HG03439 (cell line): ENCODE data around the gene LPO.

ENCODE experiments used
- ATAC-seq: cut with Tn5 transposase; IDR thresholded peaks from one replicate; pipeline ENCODE4 v1.9.1; 2021; ENCODE audit warnings: mild to moderate bottlenecking, moderate library complexity; ENCODE audit not compliant: unreplicated experiment

The LPO gene

GRCh38 chr17:58253082-58253481 is 14.7 kb downstream of the LPO start:
- ATAC-seq: no peak

GRCh38 chr17:58254803-58255202 is 16.4 kb downstream of the LPO start:
- ATAC-seq: no peak

- ATAC-seq: no peak
Observed at GRCh38 chr17:58262149-58262548, 23.8 kb downstream of the LPO start.

GRCh38 chr17:58263773-58264172 is 25.4 kb downstream of the LPO start:
- no peak for ATAC-seq

GRCh38 chr17:58264407-58265103 is 26.2 kb downstream of the LPO start:
- no peak for ATAC-seq

- ATAC-seq: no peak
Observed at GRCh38 chr17:58265271-58265670, 26.9 kb downstream of the LPO start.

GRCh38 chr17:58265902-58266875 is 27.8 kb downstream of the LPO start:
- no peak for ATAC-seq

GRCh38 chr17:58267347-58268324 is 29.3 kb downstream of the LPO start:
- ATAC-seq: no peak

- ATAC-seq: no peak
Observed at GRCh38 chr17:58268326-58268725, 29.9 kb downstream of the LPO start.

GRCh38 chr17:58268774-58269556 is 30.6 kb downstream of the LPO start:
- ATAC-seq: no peak

GRCh38 chr17:58269557-58270291 is 31.3 kb downstream of the LPO start:
- ATAC-seq: no peak

- no peak for ATAC-seq
Observed at GRCh38 chr17:58270476-58271215, 32.3 kb downstream of the LPO start.

GRCh38 chr17:58271216-58271931 is 33.0 kb downstream of the LPO start:
- ATAC-seq: no peak

- no peak for ATAC-seq
Observed at GRCh38 chr17:58272367-58273280, 34.2 kb downstream of the LPO start.

- ATAC-seq: no peak
Observed at GRCh38 chr17:58273453-58274104, 35.2 kb downstream of the LPO start.

GRCh38 chr17:58275417-58275816 is 37.0 kb downstream of the LPO start:
- ATAC-seq: no peak
